ENCODE measurements around the gene CFAP43. TPM values are rescaled to one million over a fixed set of nuclear protein-coding genes. Genes with fewer than 3 reads are reported as not detected.

CFAP43 gene
- total RNA-seq, 1 donor from 2014 or later = not detected

DNA sequence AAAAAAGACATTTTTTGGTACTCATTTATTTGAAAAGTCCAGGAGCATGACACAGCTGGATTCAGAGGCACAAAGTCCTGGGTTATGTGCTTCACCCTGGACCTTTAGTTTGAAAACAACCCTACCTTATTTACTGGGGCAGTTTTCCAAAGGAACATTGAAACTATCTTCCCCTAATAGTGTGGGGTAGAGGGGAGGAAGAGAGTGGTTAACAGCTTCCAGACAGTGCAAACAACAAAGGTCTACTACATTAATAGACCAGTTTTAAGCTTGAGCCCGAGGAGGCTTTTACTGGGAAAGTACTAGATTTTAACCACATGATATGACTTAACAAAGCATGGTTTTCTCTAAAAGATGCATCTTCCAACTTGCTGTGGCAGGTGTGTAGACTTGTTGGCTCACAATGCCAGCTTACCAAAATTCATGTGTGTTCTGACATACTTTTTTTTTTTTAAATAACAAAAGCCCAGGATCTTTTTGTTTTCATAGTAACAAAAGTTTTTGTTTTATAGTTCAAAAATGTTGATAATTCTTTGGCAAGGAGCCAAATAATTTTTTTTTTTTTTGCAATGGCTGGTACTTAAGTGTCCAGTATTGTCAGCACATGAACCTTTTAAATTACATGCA lies 24.3 kb upstream of the CFAP43 start:
- peak overlapping the region; percentile 97 for H3K27ac Mint-ChIP-seq (ENCODE audit: unreplicated experiment)
- no peaks in the 10 kb centered on the region for H3K9me3 Mint-ChIP-seq (ENCODE audit: unreplicated experiment)
- peak overlapping the region; percentile 94 for H3K4me3 Mint-ChIP-seq (ENCODE audit: unreplicated experiment)
- H3K4me1 Mint-ChIP-seq (ENCODE audit: unreplicated experiment) = peaks cover 49% of the 10 kb centered on the region
- H3K27me3 Mint-ChIP-seq (ENCODE audit: unreplicated experiment) = peaks cover 2% of the 10 kb centered on the region
- DNase-seq (ENCODE audit: extremely low spot score, unreplicated experiment) = no peak
- peaks cover 25% of the 10 kb centered on the region for H3K36me3 Mint-ChIP-seq (ENCODE audit: unreplicated experiment)
- TF ChIP-seq, protein P1, sequence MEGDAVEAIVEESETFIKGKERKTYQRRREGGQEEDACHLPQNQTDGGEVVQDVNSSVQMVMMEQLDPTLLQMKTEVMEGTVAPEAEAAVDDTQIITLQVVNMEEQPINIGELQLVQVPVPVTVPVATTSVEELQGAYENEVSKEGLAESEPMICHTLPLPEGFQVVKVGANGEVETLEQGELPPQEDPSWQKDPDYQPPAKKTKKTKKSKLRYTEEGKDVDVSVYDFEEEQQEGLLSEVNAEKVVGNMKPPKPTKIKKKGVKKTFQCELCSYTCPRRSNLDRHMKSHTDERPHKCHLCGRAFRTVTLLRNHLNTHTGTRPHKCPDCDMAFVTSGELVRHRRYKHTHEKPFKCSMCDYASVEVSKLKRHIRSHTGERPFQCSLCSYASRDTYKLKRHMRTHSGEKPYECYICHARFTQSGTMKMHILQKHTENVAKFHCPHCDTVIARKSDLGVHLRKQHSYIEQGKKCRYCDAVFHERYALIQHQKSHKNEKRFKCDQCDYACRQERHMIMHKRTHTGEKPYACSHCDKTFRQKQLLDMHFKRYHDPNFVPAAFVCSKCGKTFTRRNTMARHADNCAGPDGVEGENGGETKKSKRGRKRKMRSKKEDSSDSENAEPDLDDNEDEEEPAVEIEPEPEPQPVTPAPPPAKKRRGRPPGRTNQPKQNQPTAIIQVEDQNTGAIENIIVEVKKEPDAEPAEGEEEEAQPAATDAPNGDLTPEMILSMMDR (IDR thresholded peaks at IDR 0.05) = no peak

DNA sequence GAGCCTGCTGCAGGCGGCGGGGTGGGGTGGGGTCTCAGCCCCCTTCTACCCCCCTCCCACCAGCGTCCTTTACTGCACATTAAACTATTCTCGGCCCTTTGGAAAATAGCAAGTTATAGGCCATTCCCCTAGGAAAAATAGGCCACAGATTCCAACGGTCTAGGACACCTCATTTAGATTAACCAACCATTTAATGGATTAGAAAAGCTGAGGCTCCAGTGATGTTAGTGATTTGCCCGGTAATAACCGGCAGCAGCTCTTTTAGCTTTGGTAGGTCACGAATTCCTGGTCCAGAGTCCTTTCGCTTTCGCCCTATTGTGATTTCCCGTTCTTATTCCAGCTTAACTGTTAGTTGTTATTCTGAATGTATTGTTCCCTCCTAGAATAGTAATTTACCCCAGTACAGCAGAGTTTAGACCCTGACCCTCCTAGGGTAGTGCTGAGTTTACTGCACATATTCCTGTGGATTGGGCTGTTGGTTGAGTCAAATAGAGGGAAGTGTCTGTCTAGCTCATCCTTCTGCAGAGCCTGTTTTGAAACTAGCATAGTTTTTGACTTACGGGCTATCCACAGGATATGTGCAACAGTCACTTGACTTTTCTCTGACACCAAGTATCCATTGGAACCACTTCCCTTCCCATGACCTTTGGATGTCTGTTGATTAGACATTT lies 23.3 kb upstream of the CFAP43 start:
- peaks cover 16% of the 10 kb centered on the region for H3K36me3 Mint-ChIP-seq (ENCODE audit: unreplicated experiment)
- H3K4me1 Mint-ChIP-seq (ENCODE audit: unreplicated experiment) = peaks cover 43% of the 10 kb centered on the region
- H3K9me3 Mint-ChIP-seq (ENCODE audit: unreplicated experiment) = no peaks in the 10 kb centered on the region
- H3K4me3 Mint-ChIP-seq (ENCODE audit: unreplicated experiment) = peak overlapping the region; percentile 94
- TF ChIP-seq, protein P1 (IDR thresholded peaks at IDR 0.05) = no peak
- H3K27ac Mint-ChIP-seq (ENCODE audit: unreplicated experiment) = peak overlapping the region; percentile 97
- DNase-seq (ENCODE audit: extremely low spot score, unreplicated experiment) = no peak
- peaks cover 8% of the 10 kb centered on the region for H3K27me3 Mint-ChIP-seq (ENCODE audit: unreplicated experiment)

DNA sequence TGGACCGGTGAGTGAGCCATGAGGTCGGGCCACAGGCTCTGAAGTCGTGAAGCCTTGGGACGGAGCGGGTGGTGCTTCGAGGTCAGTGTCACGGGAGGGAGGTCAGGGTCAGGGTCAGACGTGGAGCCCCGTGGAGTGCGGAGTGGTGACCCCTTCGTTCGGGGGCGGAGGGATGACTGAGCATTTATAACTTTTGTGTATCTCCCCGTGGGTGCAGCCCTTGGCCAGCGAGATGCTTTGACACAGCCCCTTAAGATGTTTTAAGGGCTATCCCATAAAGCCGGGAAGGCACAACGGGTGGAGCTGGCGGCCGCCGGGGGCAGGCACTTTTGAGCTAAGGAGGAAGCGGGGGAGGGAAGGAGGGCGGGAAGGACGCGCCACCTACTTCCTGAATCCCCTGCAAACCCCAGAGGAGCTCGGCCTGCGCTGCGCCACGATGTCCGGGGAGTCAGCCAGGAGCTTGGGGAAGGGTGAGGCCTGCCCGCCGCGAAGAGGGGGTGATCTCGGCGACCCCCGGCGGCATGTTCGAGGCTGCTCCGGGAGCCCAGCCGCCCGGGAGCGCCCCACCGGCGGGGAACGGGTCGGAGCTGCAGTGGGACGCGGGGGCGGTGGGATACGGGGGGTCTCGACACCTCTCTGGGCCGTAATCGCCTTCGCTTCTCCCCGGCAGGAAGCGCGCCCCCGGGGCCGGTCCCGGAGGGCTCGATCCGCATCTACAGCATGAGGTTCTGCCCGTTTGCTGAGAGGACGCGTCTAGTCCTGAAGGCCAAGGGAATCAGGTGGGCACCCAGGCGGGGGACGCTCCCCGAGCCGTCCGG lies 22.5 kb upstream of the CFAP43 start, which contains the start of gene GSTO1:
Gene GSTO1, plus strand, starts transcription at position 400 of the 818 bp plus-strand sequence. Its CDS starts 37 bp downstream, at position 437.
- Mint-ChIP-seq H3K4me3 (ENCODE audit: unreplicated experiment) (peak within 1 kb of the TSS; percentile 94), H3K27me3 (ENCODE audit: unreplicated experiment) (peaks cover 14% of the 10 kb centered on the region), H3K36me3 (ENCODE audit: unreplicated experiment) (peaks cover 16% of the 10 kb centered on the region), H3K4me1 (ENCODE audit: unreplicated experiment) (peaks cover 36% of the 10 kb centered on the region), H3K9me3 (ENCODE audit: unreplicated experiment) (no peaks in the 10 kb centered on the region), H3K27ac (ENCODE audit: unreplicated experiment) (peak within 1 kb of the TSS; percentile 97)
- DNase-seq (ENCODE audit: extremely low spot score, unreplicated experiment) = no peak
- TF ChIP-seq, protein P1 (IDR thresholded peaks at IDR 0.05) = no peak

DNA sequence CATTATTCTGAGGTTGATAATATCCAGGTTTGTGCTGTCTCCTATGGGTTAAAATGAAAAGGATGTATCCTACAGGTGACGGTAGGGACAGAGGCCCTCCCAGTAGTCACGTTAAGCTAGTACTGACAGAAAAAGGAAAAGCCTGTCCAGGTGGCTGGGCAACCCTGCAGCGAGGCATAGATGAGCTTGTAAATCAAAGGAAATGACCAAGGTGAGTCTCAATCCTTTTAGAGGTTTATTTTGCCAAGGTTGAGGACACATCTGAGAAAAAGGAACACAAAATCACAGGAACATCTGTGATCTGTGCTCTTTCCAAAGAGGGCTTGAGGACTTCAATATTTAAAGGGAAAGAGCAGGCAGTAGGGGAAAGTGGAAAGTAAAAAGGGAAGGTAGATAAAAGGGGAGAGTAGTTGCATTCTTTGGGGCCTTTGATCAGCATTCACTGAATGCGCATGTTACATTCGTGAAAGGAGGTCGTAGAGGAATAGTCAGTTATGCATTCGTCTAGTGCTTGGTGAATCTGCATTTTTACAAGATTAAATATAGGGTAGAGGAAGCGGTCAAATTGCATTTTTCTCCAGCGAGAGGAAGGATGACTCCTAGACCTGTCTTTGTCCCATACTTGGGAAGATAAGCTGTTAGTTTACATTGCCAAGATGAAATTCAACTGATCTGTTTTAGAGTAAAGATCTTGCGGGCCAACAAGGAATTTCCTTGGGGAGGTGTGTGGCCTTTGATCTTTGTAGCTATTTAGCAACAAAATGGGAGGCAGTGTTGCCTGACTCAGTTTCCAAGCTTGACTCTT lies 21.6 kb upstream of the CFAP43 start:
- no peak for DNase-seq (ENCODE audit: extremely low spot score, unreplicated experiment)
- H3K9me3 Mint-ChIP-seq (ENCODE audit: unreplicated experiment) = no peaks in the 10 kb centered on the region
- TF ChIP-seq, protein P1 (IDR thresholded peaks at IDR 0.05) = no peak
- H3K4me1 Mint-ChIP-seq (ENCODE audit: unreplicated experiment) = peaks cover 29% of the 10 kb centered on the region
- H3K4me3 Mint-ChIP-seq (ENCODE audit: unreplicated experiment) = peak overlapping the region; percentile 94
- peak overlapping the region; percentile 97 for H3K27ac Mint-ChIP-seq (ENCODE audit: unreplicated experiment)
- peaks cover 12% of the 10 kb centered on the region for H3K36me3 Mint-ChIP-seq (ENCODE audit: unreplicated experiment)
- peaks cover 21% of the 10 kb centered on the region for H3K27me3 Mint-ChIP-seq (ENCODE audit: unreplicated experiment)
